HG02759 (cell line): ENCODE results near the gene PYDC1.
"Not testable (repeated sequence)": the region's sequence is repeated elsewhere in the genome, so short reads cannot be mapped to it uniquely, and the experiment has no call there.

Experiments used
- ATAC-seq: cut with Tn5 transposase; IDR thresholded peaks from one replicate; pipeline ENCODE4 v1.9.1; 2021; ENCODE audit warnings: mild to moderate bottlenecking, moderate library complexity; ENCODE audit not compliant: unreplicated experiment

Gene PYDC1

DNA sequence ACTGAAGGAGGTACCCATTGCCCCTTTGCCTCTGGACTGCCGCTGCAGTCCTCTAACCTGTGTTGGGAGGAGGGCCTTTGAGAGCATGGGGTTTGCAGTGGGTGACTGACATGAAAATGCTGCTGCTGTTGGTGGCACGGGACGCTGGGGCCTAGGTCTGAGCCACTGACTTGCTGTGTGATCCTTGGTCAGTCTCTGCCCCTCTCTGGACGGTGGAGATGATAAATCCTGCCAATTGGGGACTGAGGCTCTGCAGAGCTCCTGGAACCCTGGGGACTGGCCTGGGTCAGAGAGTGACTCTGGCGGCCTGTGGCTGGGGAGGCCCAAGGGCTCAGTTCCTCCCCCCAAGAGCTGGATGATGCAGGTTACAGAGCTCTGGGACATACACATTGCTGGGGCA lies 6.1 kb upstream of the PYDC1 start:
- ATAC-seq, result no peak

DNA sequence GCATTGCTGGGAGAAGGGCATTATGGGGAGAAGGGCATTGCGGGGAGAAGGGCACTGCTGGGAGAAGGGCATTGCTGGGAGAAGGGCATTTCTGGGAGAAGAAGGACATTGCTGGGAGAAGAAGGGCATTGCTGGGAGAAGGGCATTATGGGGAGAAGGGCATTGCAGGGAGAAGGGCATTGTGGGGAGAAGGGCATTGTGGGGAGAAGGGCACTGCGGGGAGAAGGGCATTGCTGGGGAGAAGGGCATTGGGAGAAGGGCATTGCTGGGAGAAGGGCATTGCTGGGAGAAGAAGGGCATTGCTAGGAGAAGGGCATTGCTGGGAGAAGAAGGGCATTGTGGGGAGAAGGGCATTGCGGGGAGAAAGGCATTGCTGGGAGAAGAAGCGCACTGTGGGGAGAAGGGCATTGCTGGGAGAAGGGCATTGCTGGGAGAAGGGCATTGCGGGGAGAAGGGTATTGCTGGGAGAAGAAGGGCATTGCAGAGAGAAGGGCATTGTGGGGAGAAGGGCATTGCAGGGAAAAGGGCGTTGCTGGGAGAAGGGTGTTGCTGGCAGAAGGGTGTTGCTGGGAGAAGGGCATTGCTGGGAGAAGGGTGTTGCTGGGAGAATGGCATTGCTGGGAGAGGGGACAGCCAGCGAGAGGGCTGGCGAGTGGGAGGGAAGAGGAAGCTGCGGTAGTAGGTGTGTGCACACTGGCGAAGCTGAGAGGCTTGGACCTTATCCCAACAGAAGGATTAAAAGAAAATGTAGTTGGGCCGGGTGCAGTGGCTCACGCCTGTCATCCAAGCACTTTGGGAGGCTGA lies 4.6 kb upstream of the PYDC1 start:
- ATAC-seq, result no peak

DNA sequence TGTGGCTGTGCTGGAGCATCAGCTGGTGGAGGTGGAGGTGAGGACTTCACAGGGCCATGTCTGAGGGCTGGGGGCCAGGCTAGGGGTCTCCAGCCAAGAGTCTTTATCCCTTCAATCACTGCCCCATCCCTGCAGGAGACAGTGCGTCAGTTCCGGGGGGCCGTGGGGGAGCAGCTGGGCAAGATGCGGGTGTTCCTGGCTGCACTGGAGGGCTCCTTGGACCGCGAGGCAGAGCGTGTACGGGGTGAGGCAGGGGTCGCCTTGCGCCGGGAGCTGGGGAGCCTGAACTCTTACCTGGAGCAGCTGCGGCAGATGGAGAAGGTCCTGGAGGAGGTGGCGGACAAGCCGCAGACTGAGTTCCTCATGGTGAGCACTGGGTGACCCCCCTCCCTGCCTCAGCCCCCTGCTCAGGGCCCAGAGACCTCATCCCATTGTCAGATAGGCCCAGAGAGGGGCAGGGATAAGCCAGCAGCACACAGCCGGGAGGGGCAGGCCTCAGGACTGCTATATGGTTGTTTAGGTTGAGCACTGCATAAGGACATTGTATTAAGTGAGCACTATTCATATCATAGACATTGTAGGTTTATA lies 2.3 kb upstream of the PYDC1 start:
- ATAC-seq, result no peak

DNA sequence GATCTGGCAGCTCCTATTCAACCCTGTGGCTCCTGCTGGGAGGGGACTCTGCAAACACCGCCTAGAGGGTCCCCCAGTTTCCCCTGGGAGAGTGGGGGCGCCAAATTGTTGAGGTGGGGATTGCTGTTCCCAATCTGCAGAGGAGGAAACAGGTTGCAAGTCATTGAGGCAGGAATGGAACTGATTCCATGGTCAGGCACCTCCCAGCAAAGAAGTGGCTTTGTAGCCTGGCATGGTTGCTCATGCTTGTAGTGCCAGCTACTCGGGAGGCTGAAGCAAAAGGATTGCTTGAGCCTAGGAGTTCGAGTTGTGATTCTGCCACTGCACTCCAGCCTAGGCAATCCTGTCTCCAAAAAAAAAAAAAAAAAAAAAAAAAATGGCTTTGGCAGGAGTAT lies 198 bp upstream of the PYDC1 start:
- ATAC-seq, result no peak

DNA sequence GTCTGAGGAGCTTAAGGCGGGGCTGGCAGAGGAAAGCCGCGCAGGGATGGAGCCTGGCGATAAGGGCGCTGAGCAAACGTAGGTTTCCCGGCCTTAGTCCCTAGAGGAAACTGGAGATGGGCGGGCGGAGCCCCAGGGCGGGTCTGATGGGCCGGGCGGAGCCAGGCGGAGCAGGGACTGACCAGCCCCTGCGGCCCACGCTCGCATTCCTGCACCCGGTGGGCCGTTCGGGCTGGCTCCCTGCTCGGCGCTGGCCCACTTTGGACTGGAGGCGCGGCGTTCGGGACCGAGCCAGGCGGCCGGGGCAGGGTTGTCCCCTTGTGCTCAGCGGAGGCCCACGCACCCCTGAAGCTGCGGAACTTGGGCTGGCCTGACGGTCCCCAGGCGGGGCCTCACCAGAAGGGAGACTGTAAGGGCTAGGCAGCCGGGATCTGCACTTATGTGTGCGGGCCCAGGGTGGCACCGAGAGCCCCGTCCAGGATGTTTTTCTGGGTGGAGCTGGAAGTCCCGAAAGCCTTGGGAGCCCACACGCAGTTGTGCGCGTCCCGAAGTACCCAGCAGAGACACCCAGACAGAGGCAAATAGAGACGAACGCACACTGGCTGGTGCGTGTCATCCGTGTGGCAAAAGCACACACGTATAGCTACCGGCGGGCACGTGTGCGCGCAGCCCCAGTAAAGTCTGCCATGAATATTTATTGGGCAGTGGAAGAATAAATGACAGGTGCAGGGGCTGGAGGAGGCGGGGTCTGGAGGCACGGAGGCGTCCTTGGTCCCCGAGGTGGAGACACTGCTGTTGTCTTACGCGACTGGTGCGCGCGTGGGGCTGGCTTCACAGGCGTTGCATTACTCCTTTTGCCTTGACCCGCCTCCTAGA lies 1.4 kb downstream of the PYDC1 start:
- no peak for ATAC-seq

DNA sequence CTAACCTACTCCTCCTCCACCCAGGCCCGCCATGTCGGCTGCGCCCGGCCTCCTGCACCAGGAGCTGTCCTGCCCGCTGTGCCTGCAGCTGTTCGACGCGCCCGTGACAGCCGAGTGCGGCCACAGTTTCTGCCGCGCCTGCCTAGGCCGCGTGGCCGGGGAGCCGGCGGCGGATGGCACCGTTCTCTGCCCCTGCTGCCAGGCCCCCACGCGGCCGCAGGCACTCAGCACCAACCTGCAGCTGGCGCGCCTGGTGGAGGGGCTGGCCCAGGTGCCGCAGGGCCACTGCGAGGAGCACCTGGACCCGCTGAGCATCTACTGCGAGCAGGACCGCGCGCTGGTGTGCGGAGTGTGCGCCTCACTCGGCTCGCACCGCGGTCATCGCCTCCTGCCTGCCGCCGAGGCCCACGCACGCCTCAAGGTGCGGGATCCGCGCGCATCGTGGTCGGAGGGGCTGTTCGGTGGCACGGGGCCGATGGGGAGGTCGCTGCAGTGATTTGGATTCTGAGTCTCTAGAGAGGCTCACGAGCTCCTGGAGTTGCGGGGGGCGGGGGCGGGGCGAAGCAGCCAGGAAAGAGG lies 2.1 kb downstream of the PYDC1 start:
- ATAC-seq, result no peak

DNA sequence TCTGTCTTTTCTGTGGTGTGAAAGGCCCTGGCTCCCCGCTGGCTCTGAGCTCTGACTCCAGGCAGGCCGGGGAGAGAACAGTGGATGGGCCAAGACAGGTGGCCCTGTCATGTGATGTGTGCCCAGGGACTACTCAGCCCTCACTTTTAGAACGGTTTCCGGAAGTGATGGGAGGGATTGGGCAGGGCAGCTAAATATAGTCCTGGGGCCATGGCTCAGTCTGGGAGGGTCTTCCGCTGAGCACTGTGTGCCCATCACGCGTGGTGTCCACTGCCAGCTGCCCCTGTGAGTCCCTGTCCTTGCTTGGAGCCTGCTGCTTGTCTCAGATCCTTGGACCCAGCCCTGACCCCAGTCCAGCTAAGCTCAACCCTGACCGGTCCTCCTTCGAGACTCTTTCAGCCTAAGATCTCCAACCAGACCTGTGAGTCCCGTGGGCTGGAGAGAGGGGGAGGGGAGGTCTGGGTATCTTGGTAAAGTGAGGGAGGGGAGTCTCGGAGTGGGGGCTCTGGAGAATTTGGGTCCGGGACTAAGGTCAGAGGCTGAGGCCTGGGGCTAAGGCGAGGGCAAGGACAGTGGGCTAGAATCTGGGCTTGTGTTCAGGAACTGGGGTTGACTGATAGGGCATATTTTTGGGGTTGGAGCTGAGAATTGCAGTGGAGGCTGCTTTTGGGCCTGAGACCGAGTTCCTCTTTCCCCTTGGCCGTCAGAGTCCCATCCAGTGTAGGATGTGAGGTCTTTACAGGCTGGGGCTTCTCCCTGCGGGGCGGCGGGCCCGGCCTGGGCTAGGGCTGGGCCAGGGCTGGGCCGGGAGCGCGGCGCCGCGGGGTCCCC lies 2.8 kb downstream of the PYDC1 start, which contains the start of gene TRIM72:
TRIM72 (plus strand) TSS at position 243 of the 831 bp plus-strand sequence. CDS start 620 bp downstream, outside the sequence.
- no peak for ATAC-seq

DNA sequence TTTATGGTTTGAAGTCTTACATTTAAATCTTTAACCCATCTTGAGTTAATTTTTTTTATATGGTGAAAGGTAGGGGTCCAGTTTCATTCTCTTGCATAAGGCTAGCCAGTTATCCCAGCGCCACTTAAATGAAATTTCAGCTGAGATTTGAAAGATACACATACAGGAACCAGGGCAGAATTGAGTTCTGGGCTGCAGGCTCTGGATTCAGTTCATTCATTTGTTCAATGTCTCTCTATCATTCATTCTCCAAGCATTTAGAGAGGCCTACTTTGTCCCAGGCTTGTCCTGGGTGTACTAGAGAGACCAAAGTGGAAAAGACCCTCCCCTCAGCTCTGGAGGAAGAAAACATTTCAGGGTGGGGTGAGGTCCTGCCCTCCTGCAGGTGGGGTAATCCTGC lies 3.6 kb downstream of the PYDC1 start:
- no peak for ATAC-seq

DNA sequence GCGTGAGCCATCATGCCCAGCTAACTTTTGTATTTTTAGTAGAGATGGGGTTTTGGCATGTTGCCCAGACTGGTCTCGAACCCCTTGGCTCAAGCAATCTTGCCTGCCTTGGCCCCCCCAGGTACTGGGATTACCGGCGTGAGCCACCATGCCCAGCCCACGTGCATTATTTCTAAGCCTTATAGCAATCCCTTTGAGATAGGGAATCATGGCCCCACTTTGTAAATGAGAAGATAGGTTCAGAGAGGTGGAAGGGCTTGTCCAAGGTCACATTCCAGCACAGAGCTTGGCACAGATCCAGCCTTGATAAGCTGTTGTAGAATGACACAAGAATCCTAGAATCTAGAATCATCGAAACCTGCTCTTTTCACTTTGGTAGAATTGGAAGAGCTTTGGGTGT lies 10.2 kb downstream of the PYDC1 start:
- ATAC-seq, result no peak

DNA sequence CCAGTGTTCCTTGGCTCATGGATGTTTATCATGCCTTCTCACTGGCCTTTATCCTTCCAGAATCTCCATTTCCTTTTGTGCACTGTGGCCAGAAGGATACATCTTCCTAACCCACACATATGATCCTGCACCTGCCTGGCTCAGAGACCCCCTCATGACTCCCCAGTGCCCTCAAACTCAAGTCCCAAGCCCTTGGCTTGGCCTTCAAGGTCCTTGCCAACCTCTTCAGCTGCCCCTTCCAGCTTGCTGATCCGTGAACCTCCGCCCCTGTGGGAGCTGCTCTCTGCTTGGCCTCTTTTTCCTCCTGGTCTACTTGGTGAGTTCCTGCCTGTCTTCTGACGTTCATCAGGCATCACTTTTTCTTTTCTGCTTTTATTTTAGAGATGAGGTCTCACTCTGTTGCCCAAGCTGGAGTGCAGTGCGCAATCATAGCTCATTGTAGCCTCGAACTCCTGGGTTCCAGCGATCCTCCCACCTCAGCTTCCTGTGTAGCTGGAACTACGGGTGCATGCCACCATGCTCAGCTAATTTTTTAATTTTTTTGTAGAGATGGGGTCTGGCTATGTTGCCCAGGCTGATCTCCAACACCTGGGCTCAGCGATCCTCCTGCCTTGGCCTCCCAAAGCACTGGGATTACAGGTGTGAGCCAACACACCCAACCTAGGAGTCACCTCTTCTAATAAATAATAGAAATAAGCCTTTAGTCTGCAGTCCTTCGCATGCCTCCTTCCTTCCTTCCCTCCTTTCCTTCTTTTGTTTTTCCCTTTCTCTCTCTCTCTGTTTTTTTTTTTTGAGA lies 11.9 kb downstream of the PYDC1 start:
- no peak for ATAC-seq

DNA sequence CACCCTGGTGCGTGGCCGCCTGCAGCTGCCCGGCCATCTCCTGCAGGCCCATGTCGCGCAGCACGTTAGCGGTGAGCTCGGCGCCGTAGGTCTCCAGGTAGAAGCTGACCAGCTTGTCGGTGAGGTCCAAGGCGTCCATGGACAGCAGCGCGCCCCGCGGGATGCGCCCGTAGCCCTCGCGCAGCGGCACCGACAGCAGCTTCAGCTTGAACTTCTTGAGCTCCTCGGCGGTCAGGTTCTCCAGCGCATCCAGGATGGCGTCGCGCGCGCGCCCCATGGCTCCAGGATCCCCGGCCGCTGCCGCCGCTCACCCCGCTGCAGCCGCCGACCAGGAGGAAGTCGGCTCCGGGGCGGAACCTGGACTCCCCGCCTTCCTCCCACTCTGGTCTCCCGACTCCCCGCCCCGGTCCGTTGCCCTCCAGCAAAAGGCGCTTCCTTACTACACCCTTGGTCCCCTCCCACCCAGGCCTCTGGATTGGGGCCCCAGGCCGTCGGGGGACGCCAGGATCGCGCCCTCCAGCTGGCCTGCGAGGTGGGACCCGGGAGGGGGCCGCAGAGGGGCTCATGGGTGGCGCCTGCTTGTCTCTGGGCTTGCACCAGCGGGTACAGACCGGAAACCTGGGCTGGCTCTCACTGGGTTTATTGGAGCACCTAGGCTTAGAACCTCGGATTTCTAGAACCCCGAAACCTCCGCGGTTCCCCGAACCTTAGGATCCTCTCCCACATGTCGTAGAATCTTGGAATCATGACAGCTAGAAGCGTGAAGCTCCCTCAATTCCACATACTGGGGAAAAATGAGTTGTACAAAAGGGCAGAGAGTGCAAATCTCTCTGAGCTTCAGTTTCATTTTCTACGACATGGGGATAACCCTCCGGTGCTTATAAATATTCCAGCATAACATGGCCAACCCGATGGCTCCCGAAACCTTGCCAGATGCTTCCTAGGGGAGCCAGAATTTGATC lies 14.2 kb downstream of the PYDC1 start, which contains the start of gene PYCARD:
PYCARD (minus strand) TSS at position 347 of the 962 bp plus-strand sequence; CDS start at position 277, 70 bp downstream.
- peak; percentile 37 for ATAC-seq

DNA sequence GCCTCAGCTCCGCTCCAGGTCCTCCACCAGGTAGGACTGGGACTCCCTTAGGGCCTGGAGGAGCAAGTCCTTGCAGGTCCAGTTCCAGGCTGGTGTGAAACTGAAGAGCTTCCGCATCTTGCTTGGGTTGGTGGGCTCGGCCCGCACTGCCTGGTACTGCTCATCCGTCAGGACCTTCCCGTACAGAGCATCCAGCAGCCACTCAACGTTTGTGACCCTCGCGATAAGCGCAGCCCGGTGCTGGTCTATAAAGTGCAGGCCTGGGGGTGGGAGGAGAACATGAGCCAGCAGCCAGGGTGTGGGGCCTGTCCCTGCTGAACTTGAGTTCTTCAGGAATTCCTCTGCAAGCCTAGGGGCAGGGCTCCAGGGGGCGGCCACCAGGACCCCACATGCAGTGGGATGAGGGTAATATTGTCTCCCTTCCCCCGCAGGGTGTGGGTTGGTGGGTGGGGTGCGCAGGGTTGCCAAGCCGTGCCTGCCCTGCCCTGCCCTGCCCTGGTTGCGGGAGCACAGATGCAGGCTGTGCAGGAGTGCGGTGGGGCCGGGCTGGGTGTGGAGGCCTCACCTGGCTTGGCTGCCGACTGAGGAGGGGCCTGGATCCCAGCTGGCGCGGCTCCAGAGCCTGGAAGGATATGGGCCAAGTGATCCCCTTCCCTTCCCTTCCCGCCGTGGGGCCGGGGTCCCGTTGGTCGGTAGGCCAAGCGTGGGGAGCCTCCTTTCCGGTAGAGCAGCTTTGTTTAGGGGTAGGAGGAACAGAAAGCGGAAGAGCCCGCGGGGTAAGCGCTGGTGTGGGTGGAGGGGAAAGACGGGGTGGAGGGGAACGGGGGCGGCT lies 15.1 kb downstream of the PYDC1 start:
- peak; percentile 55 for ATAC-seq

DNA sequence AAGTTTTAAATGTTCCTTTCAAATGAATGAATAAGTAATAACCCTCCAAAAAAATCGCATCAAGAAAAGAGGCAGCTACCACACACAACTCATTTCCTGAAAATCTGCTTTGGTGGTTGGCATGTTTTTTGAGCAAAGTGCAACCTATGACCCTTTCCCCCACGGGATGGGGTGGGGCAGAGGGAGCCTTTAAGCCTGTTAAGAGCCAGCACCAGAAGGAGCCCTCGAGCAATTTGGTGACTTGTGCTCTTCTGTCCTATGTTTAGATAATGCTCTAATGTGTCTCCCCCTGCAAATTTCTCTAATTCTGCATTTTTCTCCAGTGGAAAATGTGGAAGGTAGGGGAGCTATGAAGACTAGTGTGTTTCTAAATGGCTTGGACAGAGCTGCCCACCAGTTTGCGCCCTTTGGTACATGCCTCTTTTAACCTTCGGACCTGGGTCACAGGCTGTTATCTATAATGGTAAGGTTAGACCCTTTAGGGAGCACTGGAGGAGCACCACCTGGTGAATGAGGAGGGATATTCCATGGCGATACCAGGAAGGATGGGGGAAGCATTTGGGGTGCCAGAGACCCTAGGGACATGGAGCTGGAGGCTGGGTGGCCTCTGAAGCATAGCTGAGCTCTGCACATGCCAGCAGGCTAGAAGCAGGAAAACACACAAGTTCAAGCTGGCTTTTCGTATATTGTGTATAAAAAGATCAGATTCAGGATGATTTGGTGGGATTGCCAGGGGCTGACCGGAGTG lies 15.9 kb downstream of the PYDC1 start:
- ATAC-seq, result no peak

DNA sequence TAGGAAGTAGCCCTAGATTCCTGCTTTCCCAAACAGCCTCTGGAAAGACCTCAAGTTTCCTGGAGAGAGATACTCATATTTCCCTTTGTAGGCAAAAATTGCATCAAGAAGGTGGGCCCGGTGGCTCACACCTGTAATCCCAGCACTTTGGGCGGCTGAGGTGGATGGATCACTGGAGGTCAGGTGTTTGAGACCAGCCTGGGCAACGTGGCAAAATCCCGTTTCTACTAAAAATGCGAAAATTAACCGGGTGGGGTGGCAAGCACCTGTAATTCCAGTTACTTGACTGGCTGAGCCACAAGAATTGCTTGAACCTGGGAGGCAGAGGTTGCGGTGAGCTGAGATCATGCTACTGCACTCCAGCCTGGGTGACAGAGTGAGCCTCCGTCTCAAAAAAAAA lies 16.8 kb downstream of the PYDC1 start:
- not testable (repeated sequence) for ATAC-seq

DNA sequence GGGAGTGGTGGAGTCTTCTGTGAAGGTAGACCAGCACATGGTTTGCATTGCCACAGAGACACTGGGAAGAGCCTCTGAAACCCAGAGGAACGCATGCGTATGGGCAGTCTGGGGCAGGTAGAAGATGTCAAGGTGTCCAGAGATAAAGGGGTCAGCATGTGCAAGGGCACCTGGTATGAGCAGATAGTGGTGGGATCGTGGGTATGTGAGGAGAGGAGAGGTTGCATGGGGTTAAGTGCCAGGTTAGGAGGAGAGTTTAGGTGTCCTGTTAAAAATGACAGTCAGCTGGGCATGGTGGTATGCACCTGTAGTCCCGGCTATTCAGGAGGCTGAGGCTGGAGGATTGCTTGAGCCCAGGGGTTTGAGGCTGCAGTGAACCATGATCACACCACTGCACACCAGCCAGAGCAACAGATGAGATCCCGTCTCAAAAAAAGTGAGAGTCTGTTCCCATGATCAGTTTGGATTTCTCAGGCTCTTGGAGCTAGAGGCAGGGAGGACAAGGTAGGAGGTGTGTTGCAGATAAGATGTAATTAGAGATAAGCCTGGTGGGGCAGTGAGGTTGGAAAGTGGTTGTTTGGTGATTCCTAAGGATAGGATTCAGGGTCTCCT lies 17.4 kb downstream of the PYDC1 start:
- ATAC-seq, result no peak

DNA sequence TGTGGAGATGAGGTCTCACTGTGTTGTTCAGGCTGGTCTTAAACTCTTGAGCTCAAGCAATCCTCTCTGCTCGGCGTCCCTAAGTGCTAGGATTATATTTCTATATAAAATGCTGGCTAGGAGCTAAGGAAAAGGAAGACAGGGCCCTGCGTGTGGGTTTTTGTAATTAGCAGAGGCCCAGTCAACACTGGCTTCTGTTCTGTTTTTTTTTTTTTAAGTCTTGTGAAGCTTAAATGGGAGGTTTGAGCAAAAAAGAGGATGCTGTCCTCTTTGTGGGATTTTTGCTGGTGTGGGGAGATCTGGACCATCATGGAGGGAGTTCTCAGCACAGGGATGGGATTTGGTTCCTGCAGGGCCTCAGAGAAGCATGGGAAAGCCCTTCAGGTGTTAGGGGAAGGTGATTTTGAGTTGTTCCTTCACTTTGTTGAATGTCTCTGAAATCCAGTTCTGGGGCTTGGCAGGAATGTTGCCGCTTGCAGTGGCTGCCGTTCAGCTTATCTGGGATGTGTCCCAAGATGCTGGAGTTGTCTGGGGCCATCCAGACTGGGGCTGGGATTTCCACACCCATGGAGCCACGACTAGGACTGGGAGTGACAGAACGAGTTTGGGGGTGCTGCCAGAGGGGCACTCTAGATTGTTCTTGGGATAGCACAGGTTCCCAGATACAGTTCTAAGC lies 18.6 kb downstream of the PYDC1 start:
- ATAC-seq, result no peak
